Loucy (cell line): ENCODE results near the gene CAMTA1.

Experiments
- H2AFZ ChIP-seq: fragments of 200-600 bp; sonication (generic); 2 replicates; pipeline ENCODE4 v1.6.0; 2016; ENCODE audit warnings: antibody characterized with exemption, mild to moderate bottlenecking, low read length, moderate library complexity
- H3F3A ChIP-seq: fragments of 200-600 bp; 2 replicates; pipeline ENCODE4 v1.6.0; 2016; ENCODE audit warnings: antibody characterized with exemption, low read depth, mild to moderate bottlenecking
- H3K27me3 ChIP-seq: fragments of 200-600 bp; sonication (generic); 2 replicates; pipeline ENCODE4 v1.6.1; 2014; ENCODE audit warnings: low read length, mild to moderate bottlenecking; ENCODE audit not compliant: insufficient read depth, poor library complexity, severe bottlenecking
- H3K36me3 ChIP-seq: fragments of 200-600 bp; sonication (generic); 2 replicates; pipeline ENCODE4 v1.6.1; 2016; ENCODE audit warnings: low read length; ENCODE audit not compliant: insufficient read depth
- H3K4me1 ChIP-seq: fragments of 200-600 bp; sonication (generic); 2 replicates; pipeline ENCODE4 v1.5.1; 2014; ENCODE audit warnings: low read length, mild to moderate bottlenecking; ENCODE audit not compliant: insufficient read depth, poor library complexity, severe bottlenecking
- H3K4me2 ChIP-seq: fragments of 200-600 bp; sonication (generic); 2 replicates; pipeline ENCODE4 v1.6.0; 2014; ENCODE audit warnings: antibody characterized with exemption, low read length, low read depth, mild to moderate bottlenecking; ENCODE audit not compliant: poor library complexity, severe bottlenecking
- H3K4me3 ChIP-seq: fragments of 200-600 bp; sonication (generic); 2 replicates; pipeline ENCODE4 v1.5.1; 2014; ENCODE audit warnings: low read length, mild to moderate bottlenecking, mixed read lengths; ENCODE audit not compliant: poor library complexity, severe bottlenecking
- H3K79me2 ChIP-seq: fragments of 200-600 bp; sonication (generic); 2 replicates; pipeline ENCODE4 v1.6.1; 2014; ENCODE audit warnings: low read length; ENCODE audit not compliant: insufficient read depth
- H3K9ac ChIP-seq: fragments of 200-600 bp; sonication (generic); 2 replicates; pipeline ENCODE4 v1.6.0; 2014; ENCODE audit warnings: mild to moderate bottlenecking, low read depth, low read length, moderate library complexity; ENCODE audit not compliant: poor library complexity, severe bottlenecking
- H3K9me2 ChIP-seq: fragments of 200-600 bp; sonication (generic); replicated peaks from 2 replicates; pipeline ENCODE4 v1.6.1; 2016; ENCODE audit warnings: low read depth, low read length, mixed read lengths
- H3K9me3 ChIP-seq: fragments of 200-600 bp; sonication (generic); 2 replicates; pipeline ENCODE4 v1.6.1; 2014; ENCODE audit warnings: mild to moderate bottlenecking, antibody characterized with exemption, low read length, low read depth; ENCODE audit not compliant: insufficient read depth
- H4K20me1 ChIP-seq: fragments of 200-600 bp; sonication (generic); 2 replicates; pipeline ENCODE4 v1.6.0; 2014; ENCODE audit warnings: antibody characterized with exemption, low read length, mild to moderate bottlenecking; ENCODE audit not compliant: insufficient read depth, poor library complexity, severe bottlenecking
- CTCF ChIP-seq: fragments of 200-600 bp; sonication (generic); conservative IDR thresholded peaks from 2 replicates; pipeline ENCODE4 v1.5.1; 2014; ENCODE audit warnings: mild to moderate bottlenecking, antibody characterized with exemption, low read length
- EZH2phosphoT487 ChIP-seq: fragments of 200-600 bp; IDR thresholded peaks from 2 replicates; pipeline ENCODE4 v1.6.1; 2018; ENCODE audit warnings: antibody characterized with exemption, mild to moderate bottlenecking, moderate library complexity, borderline replicate concordance

CAMTA1 gene

GRCh38 chr1:7113822-7114221, 328.6 kb downstream of the CAMTA1 start:
- Histone ChIP-seq H3K27me3 (no peaks in the 10 kb centered on the region), H2AFZ (no peak overlapping the region), H3K9me3 (no peaks in the 10 kb centered on the region), H3K4me1 (no peaks in the 10 kb centered on the region), H3K9me2 (no peaks in the 10 kb centered on the region), H3K79me2 (no peaks in the 10 kb centered on the region), H3K36me3 (no peaks in the 10 kb centered on the region), H3F3A (no peaks in the 10 kb centered on the region), H3K4me2 (no peak overlapping the region), H3K9ac (no peak overlapping the region), H3K4me3 (no peak overlapping the region), H4K20me1 (no peaks in the 10 kb centered on the region)
- TF ChIP-seq CTCF (no peak), EZH2phosphoT487 (no peak)

GRCh38 chr1:7116001-7116400, 330.7 kb downstream of the CAMTA1 start:
- Histone ChIP-seq H3K4me2 (no peak overlapping the region), H3K27me3 (no peaks in the 10 kb centered on the region), H4K20me1 (no peaks in the 10 kb centered on the region), H3K79me2 (no peaks in the 10 kb centered on the region), H3F3A (no peaks in the 10 kb centered on the region), H3K9me3 (no peaks in the 10 kb centered on the region), H3K9me2 (no peaks in the 10 kb centered on the region), H3K4me3 (no peak overlapping the region), H3K36me3 (no peaks in the 10 kb centered on the region), H2AFZ (no peak overlapping the region), H3K9ac (no peak overlapping the region), H3K4me1 (no peaks in the 10 kb centered on the region)
- TF ChIP-seq EZH2phosphoT487 (no peak), CTCF (no peak)

GRCh38 chr1:7117399-7118281, 332.4 kb downstream of the CAMTA1 start:
- no peak overlapping the region for H3K4me3 ChIP-seq
- H3K9ac ChIP-seq: no peak overlapping the region

More at GRCh38 chr1:7117399-7118281, 332.4 kb downstream of the CAMTA1 start:
- Histone ChIP-seq H3K4me1 (no peaks in the 10 kb centered on the region), H3K27me3 (no peaks in the 10 kb centered on the region), H3K9me2 (no peaks in the 10 kb centered on the region), H3F3A (no peaks in the 10 kb centered on the region), H4K20me1 (no peaks in the 10 kb centered on the region), H3K9me3 (no peaks in the 10 kb centered on the region), H3K4me2 (no peak overlapping the region), H3K79me2 (no peaks in the 10 kb centered on the region), H2AFZ (no peak overlapping the region), H3K36me3 (no peaks in the 10 kb centered on the region)
- TF ChIP-seq CTCF (no peak), EZH2phosphoT487 (no peak)
